Adrenal gland (tissue), 12 donors: ENCODE measurements around the gene TLE2. TPM values are rescaled to one million over a fixed set of nuclear protein-coding genes. Genes with fewer than 3 reads are reported as not detected.
"Not testable (repeated sequence)": the region's sequence is repeated elsewhere in the genome, so short reads cannot be mapped to it uniquely, and the experiment has no call there.

Experiments
- DNase-seq, 7 donors: peaks; one replicate each; pipeline ENCODE4 v3.0.0-alpha.2; 2019 to 2020
- H3K27ac ChIP-seq, 5 donors: fragments of 200-600 bp; sonication (generic) in 4 of 5; 1 replicate in 3 of 5; 2 replicates in 2 of 5; pipeline versions ENCODE4 v1.5.1 to v1.8.0; 2016 to 2020; ENCODE audit warnings: mild to moderate bottlenecking in 1 of 5
- H3K27me3 ChIP-seq: fragments of 200-600 bp; 2 replicates; pipeline ENCODE4 v1.8.0; 2021
- H3K36me3 ChIP-seq, 2 donors: fragments of 200-600 bp; replicated peaks in 1 of 2; 1 replicate in 1 of 2; 2 replicates in 1 of 2; pipeline versions ENCODE4 v1.5.1 to v1.8.0; 2018 to 2022
- H3K4me1 ChIP-seq, 2 donors: fragments of 200-600 bp; replicated peaks in 1 of 2; 1 replicate in 1 of 2; 2 replicates in 1 of 2; pipeline versions ENCODE4 v1.5.1 to v1.8.0; 2018 to 2021
- H3K4me3 ChIP-seq, 4 donors: fragments of 200-600 bp; sonication (generic) in 3 of 4; one replicate each; pipeline ENCODE4 v1.5.1; 2016 to 2018
- H3K9me3 ChIP-seq, 3 donors: fragments of 200-600 bp; sonication (generic) in 1 of 3; replicated peaks in 1 of 3; 1 replicate in 2 of 3; 2 replicates in 1 of 3; pipeline versions ENCODE4 v1.5.1 to v1.8.0; 2016 to 2021
- POLR2A ChIP-seq, 2 donors: fragments of 450-650 bp; IDR thresholded peaks; one replicate each; pipeline ENCODE4 v1.6.1; 2017; ENCODE audit warnings: antibody characterized with exemption in 2 of 2, mild to moderate bottlenecking in 2 of 2, moderate library complexity in 1 of 2
- WGBS, 4 donors: extraction: QIAGEN DNeasy Blood & Tissue Kit in 2 of 4; methylation state at CpG; one replicate each; pipeline versions ENCODE4 v1.1.5 to v1.1.7; 2013 to 2017; 5-methylcytosine and 5-hydroxymethylcytosine counted together
- intact Hi-C, 2 donors: fragments of 100-400 bp; cut with DNase I; formaldehyde crosslinking; loops; one replicate each; pipeline versions ENCODE4 v1.14.1 to v1.15.0; 2022 to 2023
- polyA plus RNA-seq, 3 donors: library from polyadenylated mRNA; stranded (reverse); fragments of 200-250 nt in 2 of 3; fragments of 350-450 nt in 1 of 3; fragmentation: Illumina TruSeq in 1 of 3; extraction: RNeasy Lipid Tissue Mini Kit (QIAGEN cat#74804) in 1 of 3; gene quantifications; one replicate each; pipeline ENCODE4 v1.2.3, GENCODE V29; 2013 to 2014
- total RNA-seq, 9 donors: library from RNA; depleted of rRNA in 4 of 9; stranded (reverse); fragments of >200 nt in 4 of 9; fragments of 120-200 nt in 1 of 9; fragmentation: NEBNext Ultra II Directional in 1 of 9; extraction: Animal tissue kit (Norgen Biotek cat#: 25700) in 1 of 9; gene quantifications; one replicate each; pipeline versions ENCODE4 v1.1.0 to v1.2.4, GENCODE V29; 2013 to 2023
- TF ChIP-seq, protein P1 (sequence below), 6 experiments: fragments of 450-650 bp in 4 of 6; fragments of 200-600 bp in 2 of 6; sonication (generic) in 1 of 6; IDR thresholded peaks; 1 replicate in 5 of 6; 2 replicates in 1 of 6; pipeline versions ENCODE4 v1.5.1 to v1.8.0; 2016 to 2021; ENCODE audit warnings: antibody characterized with exemption in 6 of 6, mild to moderate bottlenecking in 2 of 6, moderate library complexity in 1 of 6
- donor health status: healthy with polysubstance abuse.
- donor health status: Bipolar disorder and iron deficiency.
- donor health status: DM: yes; HTN: yes; CAD: no.
- donor health status: DM: no; HTN: no; CAD: no.
- donor health status: DM: no; HTN: no; CAD: no.
- donor health status: DM: yes; HTN: yes; CAD: no.

Gene TLE2
- total and polyA plus RNA-seq, 12 donors = 4.0 to 106 (median 57.2) TPM

DNA sequence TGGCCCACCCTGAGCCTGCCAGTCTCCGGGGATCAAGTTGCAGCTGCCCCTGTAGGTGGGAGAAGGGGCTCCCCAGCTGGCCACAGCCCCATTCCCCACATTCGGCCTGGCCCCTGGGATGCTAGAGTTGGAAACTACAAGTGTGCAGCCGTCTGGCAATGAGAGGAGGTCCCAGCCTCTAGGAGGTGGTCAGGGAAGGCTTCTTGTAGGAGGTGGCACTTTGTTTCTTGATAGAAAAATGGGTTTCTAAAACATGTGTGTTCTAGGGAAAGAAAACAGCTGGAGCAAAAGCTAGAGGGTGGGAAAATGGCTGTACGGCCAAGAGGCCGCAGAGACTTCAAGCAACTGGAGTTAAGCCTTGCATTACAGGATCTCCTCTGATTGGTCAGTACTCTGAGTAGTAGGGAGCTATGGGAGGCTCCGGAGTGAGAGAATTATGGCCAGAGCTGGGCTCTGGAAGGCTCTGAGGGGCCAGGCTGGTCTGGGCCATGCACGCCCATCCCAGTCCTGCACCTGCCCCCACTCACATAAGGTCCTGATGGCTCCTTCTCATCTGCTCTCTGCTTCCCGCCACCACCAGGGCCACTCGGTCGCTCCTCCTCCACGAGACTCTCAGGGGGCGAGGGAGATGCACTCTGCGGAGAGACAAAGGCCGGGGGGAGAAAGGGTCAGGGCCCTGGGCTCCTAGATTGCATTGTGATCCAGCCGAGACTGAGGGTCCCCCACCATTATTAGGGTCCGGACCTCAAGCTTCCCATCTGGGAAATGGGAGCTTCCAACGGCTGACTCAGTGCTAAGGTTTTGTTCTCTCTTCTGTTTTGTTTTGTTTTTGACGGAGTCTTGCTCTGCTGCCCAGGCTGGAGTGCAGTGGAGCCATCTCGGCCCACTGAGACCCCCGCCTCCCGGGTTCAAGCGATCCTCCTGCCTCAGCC, 13.7 kb downstream of the TLE2 start:
- intact Hi-C loops = no loop called here
- WGBS, 4 donors = 91 to 93% (median 91%) methylated on average over 21 to 22 of the region's 22 CpGs
- Histone ChIP-seq H3K4me1 (no peaks in the 10 kb centered on the region), H3K4me3 (no peak overlapping the region), H3K27me3 (no peaks in the 10 kb centered on the region), H3K36me3 (peaks cover 0 to 16% of the 10 kb centered on the region in 2 donors), H3K27ac (no peak overlapping the region), H3K9me3 (no peaks in the 10 kb centered on the region)
- TF ChIP-seq POLR2A (IDR thresholded peaks at IDR 0.05) = no peak
- TF ChIP-seq, protein P1, sequence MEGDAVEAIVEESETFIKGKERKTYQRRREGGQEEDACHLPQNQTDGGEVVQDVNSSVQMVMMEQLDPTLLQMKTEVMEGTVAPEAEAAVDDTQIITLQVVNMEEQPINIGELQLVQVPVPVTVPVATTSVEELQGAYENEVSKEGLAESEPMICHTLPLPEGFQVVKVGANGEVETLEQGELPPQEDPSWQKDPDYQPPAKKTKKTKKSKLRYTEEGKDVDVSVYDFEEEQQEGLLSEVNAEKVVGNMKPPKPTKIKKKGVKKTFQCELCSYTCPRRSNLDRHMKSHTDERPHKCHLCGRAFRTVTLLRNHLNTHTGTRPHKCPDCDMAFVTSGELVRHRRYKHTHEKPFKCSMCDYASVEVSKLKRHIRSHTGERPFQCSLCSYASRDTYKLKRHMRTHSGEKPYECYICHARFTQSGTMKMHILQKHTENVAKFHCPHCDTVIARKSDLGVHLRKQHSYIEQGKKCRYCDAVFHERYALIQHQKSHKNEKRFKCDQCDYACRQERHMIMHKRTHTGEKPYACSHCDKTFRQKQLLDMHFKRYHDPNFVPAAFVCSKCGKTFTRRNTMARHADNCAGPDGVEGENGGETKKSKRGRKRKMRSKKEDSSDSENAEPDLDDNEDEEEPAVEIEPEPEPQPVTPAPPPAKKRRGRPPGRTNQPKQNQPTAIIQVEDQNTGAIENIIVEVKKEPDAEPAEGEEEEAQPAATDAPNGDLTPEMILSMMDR (IDR thresholded peaks at IDR 0.05) = no peak
- no peak for DNase-seq

DNA sequence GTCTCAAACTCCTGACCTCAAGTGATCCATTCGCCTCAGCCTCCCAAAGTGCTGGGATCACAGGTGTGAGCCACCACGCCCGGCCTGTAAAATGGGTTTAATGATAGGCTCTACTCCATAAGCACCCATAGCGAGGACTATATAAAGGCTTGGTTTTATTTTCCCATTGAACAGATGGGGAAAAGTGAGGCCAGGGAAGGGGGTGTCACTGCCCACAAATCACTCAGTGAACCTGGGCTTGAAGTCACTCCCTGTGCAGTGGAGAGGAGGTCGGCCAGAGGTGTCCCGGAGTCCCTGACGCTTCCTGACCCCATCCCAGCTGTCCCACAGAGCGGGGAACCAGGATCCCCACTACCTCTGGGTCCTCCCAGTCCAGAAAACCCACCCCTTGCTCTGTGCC, 14.9 kb downstream of the TLE2 start:
- TF ChIP-seq POLR2A (IDR thresholded peaks at IDR 0.05) = no peak
- TF ChIP-seq, protein P1 (IDR thresholded peaks at IDR 0.05) = no peak
- WGBS, 4 donors = 95 to 99% (median 97%) methylated on average over 6 to 8 of the region's 8 CpGs
- H3K36me3 ChIP-seq = peaks cover 0 to 26% of the 10 kb centered on the region in 2 donors

DNA sequence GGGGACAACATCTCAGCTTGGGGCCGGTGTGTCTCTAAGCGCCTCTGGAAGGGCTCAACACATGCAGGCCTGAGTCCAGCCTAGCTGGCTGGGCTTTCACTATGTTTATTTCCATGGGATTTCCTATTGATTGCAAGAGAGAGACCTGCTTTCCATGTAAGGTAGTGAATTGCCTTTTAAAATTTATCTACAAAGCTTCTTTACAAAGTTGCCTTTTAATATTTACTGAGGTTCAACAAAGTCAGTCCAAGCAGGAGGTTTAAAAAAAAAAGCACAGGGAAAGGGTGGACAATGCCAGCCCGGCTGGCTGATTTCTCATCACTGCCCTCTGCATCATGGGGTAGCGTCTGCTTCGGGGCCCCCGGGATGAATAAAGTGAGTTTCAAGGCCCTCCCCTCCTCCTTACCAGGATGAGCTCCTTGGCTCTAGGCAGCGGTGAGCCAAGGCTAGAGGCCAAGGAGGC, 15.8 kb downstream of the TLE2 start:
- H3K4me3 ChIP-seq = no peak overlapping the region
- H3K4me1 ChIP-seq = no peaks in the 10 kb centered on the region
- DNase-seq = no peak
- TF ChIP-seq POLR2A (IDR thresholded peaks at IDR 0.05) = no peak
- TF ChIP-seq, protein P1 (IDR thresholded peaks at IDR 0.05) = no peak
- peaks cover 0 to 30% of the 10 kb centered on the region in 2 donors for H3K36me3 ChIP-seq
- 77 to 90% (median 81%) methylated on average over 7 of the region's 7 CpGs for WGBS, 4 donors
- intact Hi-C loops = no loop called here
- H3K27me3 ChIP-seq = no peaks in the 10 kb centered on the region
- no peak overlapping the region for H3K27ac ChIP-seq
- H3K9me3 ChIP-seq = no peaks in the 10 kb centered on the region

More for the DNA sequence above, 14.9 kb downstream of the TLE2 start:
- intact Hi-C loops = no loop called here
- no peaks in the 10 kb centered on the region for H3K4me1 ChIP-seq
- no peak overlapping the region for H3K4me3 ChIP-seq
- no peak overlapping the region for H3K27ac ChIP-seq
- no peak for DNase-seq
- no peaks in the 10 kb centered on the region for H3K9me3 ChIP-seq
- H3K27me3 ChIP-seq = no peaks in the 10 kb centered on the region

DNA sequence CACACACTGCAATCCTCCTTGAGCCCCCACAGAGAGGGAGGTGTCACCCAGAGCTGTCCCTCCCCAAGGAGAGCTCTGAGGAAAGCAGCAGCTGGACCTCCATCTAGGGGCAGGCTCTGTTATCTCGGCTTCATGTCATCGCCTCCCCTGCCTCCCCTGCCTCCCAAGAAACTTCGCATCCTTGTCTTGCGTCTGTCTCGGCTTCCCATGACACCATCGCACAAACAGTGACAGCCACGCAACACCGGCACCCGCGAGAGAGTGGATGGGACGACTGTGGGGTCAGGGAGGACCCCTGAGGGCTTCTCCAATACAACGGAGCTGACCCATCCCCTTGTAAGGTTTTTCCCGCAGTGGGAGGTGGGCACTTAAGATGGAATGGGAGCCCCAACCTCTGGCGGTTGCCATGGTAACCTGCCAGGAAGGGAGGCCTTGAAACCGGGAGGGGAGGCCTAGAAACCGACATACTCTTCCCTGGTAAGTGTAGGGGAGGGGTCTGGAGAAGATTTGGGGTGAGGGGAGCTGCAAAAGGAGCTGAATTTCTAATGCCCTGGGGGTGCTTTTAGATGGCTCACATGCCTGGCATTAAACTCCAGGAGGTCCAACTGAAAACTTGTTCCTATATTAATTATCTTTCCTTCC, 16.3 kb downstream of the TLE2 start:
- Histone ChIP-seq H3K9me3 (no peaks in the 10 kb centered on the region), H3K4me3 (no peak overlapping the region), H3K27me3 (no peaks in the 10 kb centered on the region), H3K36me3 (peaks cover 0 to 30% of the 10 kb centered on the region in 2 donors), H3K27ac (no peak overlapping the region), H3K4me1 (no peaks in the 10 kb centered on the region)
- intact Hi-C loops = no loop called here
- TF ChIP-seq, protein P1 (IDR thresholded peaks at IDR 0.05) = no peak
- TF ChIP-seq POLR2A (IDR thresholded peaks at IDR 0.05) = no peak
- DNase-seq = no peak
- 77 to 85% (median 81%) methylated on average over 5 to 16 of the region's 16 CpGs for WGBS, 4 donors

DNA sequence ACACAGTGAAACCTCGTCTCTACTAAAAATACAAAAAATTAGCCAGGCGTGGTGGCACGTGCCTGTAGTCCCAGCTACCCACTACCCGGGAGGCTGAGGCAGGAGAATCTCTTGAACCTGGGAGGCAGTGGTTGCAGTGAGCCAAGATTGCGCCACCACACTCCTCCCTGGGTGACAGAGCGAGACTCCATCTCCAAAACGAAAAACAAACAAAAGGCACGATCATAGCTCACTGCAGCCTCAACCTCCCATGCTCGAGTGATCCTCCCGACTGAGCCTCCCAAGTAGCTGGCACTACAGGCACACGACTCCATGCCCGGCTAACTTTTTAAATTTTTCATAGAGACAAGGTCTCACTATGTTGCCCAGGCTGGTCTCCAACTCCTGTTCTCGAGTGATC, 17.0 kb downstream of the TLE2 start:
- peaks cover 0 to 30% of the 10 kb centered on the region in 2 donors for H3K36me3 ChIP-seq
- H3K9me3 ChIP-seq, H3K4me1 ChIP-seq, H3K4me3 ChIP-seq, H3K27ac ChIP-seq, H3K27me3 ChIP-seq, DNase-seq, intact Hi-C loops: not testable (repeated sequence)
- 88 to 91% (median 89%) methylated on average over 6 to 13 of the region's 13 CpGs for WGBS, 4 donors
